GM18907 (cell line): ENCODE measurements around the gene MYO1H.

Experiments
- ATAC-seq: cut with Tn5 transposase; IDR thresholded peaks from one replicate; pipeline ENCODE4 v1.9.1; 2021; ENCODE audit warnings: mild to moderate bottlenecking, moderate library complexity; ENCODE audit not compliant: unreplicated experiment

Gene MYO1H

DNA sequence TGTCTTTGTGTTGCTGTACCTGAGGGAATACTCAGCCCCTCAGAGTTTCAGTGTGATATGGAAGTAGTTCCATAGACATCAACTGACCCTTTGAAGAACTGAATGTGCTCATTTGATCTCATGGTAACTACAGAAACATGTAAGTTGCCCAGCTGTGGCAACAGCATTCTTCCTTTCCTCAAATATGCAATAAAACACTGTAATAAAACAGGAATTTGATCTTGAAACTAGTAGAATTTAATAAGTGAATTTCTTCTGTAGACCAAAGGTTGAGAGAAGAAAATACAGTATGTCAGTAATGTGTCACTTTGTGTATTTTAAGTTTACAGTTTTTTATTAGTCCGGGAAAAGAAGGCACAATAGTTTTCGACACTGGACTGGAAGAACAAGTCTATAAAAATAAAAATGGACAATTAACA, 97.5 kb downstream of the MYO1H start:
- no peak for ATAC-seq

DNA sequence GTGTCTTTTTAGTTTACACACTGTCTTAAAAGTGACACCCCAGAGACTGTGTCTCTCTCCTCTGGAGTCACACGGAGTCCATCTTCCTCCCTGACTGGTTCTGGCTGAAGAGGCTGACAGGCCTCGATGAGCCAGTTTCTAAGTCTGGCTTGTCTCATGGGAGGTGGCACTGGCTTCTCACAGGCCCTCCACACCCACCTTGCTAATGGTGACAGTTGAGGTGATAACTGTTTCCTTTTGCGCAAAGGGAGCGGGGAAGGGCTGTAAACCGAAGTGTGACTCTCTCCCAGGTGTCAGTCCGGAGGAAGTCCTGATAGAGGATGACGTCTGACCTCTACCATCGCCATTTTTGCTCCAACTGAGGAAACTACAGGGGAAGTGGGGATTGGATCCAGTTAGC, 99.2 kb downstream of the MYO1H start:
- no peak for ATAC-seq

DNA sequence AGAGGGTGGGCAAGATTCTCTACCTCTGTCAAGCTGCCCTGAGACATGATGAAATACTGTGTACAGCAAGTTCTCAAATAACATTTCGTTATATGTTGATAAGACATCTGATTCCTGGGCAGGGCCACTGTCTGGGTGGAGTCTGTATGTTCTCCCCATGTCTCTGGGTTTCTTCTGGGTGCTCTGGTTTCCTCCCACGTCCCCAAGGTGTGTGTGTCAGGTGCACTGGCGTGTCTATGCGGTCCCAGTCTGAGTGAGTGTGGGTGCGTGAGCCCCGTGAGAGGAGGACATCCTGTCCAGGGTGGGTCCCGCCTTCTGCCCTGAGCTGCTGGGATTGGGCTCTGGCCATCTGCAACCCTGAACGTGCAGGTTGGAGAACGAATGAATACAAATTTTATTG, 99.8 kb downstream of the MYO1H start:
- no peak for ATAC-seq

DNA sequence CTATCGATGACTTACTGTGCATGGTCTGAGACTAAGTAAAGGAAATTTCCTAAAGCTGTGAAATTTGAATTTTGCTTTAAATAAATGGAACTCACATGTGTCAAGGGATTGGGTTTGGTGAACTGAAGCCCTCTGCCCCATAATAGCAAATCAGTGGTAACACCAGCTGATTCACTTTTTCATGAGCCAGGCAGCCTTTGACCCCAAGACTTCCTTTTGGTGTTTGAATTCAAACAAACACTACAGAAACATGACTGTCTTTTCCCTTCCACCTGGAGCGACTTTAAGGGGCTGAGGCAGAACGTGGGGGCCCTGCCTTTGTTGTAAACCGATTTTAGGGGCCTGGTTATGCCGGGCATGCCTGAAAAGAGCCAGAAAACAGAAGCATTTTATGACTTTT, 100.6 kb downstream of the MYO1H start:
- ATAC-seq: no peak

DNA sequence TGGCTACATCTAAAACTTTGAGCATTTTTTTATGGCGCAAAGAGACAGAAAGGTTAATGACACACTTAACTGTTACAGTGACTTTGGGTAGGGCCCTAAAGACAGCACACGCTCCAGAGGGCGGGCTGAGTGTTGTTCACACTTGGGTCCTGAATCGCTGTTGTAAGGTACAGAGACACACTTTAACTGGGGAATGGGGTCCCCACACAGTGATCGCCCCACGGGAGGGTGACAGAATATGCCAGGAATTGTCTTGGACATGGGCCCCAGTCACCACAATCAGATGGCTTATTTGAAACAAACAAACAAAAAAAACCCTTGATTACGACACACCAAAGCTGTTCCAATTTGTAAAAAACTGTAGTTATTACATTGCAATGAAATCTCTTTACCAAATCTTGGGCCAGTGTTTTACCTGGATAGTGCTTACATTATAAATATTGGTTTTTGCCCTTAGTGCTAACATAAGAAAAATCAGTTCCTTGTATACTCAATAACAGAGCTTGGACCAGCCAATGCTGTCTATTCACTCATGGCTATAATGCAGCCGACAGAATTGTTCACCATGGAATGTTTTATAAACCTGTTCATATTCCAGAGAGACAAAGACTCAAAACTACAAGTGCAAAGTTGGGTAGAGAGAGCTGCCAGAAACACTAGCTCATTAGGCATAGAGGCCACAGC, 101.1 kb downstream of the MYO1H start:
- no peak for ATAC-seq

DNA sequence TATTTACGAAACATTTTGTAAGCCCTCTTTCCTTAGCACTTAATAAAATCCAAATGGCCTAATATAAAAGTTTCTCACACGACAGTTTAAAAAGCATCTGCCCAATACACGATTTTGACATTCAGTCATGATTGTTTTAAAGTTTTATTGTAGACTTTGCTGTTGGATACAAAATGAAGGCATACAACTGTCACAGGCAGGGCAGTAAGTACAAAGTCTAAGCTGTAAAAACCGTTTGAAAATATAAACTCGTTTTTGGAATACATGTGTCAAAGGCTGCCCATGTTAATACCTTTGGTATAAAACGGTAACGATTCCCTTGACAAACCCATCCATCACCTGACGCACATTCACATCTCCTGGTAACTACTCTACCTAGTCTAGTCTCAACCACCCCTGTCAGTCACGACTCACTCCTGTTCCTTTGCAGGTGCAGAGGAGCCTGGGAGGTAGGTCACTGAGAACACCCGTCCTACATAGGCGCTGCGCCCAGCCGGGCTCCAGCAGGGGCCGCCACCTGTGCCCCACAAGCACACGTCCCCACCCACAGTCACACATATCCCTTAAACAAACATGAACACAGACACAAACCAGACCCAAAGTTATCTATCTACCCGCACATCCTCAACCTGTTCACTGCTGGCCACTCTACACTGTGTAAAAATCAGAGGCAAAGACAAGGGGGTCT, 102.3 kb downstream of the MYO1H start:
- no peak for ATAC-seq

DNA sequence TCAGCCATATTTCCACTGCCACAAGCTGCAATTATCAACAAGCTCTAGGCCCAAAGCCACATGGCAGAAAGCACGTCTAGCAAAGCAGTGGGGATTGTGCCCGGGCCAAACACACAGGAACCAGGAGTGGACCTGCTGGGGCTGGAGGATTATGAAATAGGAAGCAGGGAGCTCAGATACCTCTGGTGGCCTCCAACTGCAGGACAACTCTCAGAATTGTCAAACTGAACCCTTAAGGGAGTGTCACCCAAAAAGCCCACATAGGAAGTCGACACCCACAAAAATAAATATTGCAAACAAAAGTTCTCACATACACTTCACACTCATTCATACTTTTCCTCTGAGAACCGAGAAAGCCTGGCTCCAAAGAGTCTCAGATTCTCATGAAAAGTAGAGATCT, 103.3 kb downstream of the MYO1H start:
- ATAC-seq: no peak

DNA sequence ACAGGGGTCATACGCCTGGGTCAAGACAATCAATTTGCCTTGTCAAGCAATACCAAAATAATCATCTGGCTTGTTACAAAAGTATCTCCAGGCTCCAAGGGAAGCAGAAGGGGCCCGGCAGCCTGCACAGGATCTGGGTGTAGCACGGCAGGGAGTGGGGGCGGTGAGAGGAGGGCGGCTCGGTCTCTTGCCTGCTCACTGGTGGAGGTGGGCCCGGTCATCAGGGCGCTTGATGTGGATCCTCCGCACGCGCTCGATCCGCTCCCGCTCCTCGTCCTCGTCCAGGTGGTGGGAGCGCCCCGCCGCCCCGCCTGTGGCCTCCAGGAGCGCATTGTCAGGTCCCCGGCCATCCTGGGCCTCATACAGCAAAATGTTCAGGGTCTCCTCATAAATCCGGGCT, 103.7 kb downstream of the MYO1H start:
- ATAC-seq: no peak

DNA sequence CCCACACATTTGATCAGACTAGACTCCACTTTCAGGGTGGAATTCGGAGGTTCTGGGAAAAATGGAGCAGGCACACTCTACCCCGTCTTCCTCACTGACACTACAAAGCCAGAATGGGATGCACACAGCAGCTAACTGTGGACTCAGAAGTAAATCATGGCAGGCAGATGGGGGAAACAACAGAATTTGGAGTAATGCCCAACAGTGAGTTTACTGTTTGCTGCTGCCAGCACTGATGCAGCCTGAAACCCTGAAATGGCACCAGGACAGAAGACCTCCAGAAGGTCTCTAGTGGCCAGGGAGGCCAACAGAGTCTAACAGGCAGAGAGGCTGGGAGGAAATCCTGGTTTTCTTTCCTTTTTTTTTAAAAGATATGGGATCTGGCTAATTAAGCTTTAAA, 104.8 kb downstream of the MYO1H start:
- no peak for ATAC-seq

DNA sequence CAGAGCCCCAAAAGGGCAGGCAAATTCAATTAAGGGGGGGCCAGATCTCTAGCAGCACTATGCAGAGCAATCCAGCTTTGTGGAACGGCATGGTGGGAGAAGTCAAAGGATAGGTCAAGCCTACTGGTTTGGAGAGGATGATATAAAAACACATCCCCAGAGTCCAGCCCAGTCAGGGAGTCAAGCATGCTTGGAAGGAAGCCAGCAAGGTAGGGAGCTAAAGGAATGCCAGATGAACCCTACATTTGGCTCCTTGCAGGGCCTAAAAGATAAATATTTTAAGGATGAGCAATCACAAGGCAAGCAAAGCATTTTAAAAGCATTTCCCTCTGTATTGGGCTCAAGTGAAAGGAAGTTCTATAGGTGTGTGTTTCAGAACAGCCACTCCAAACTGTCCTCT, 108.0 kb downstream of the MYO1H start:
- no peak for ATAC-seq

DNA sequence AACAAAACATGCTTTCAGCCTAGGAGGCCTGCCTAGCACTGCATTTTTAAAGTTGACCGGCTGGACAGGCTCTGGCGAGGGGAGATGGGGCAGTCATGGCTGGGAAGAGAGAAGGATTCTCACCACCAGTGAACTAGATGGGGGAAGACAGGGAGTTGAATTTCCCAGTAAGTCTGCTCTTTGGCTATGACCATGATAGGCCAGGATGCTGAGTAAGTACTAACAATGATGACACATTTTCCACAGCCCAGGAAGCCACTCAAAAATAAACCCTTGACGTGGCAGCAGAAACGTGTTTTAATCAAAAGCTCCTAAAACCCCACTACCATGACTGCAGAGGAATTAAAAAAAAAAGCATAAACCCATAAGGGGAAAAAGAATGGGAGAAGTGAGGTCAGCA, 110.4 kb downstream of the MYO1H start:
- ATAC-seq: no peak

DNA sequence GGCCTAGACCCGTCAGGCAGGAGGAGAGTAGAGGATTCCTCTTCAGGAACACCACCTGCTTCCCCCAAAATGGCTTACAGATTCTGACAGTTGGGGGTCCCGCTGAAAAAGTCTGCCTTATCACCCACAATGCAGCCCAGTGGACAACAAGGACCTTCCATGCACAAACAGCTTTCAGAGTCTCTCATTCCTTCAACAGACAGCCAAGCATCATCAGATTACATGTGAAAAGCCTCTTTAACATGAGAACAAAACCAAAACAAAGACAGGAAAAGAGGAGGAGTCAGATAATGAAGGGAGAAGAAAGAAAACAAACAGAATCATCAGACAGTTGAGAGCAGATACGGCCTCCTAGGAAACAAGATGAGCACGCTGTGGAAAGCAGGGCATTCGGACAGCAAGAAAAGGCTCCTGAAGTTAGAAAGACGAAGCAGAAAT, 111.1 kb downstream of the MYO1H start:
- no peak for ATAC-seq

DNA sequence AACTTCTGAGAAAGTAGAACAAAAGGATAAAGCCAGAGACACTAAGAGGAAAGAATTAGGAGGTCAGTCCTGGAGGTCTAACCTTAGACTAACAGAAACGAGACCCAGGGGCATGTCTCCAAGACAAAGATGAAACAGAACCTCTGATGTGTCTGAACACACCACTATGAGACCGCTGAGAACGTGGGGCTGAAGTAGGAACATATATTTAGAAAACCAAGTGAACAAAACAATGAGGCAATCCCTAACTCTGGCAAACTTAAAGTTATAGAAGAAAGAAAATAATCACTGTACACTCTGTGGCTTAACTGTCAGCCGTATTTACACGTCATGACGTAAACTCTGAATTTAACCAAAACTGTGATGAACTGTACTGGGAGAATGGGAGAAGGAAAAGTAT, 111.5 kb downstream of the MYO1H start:
- no peak for ATAC-seq

DNA sequence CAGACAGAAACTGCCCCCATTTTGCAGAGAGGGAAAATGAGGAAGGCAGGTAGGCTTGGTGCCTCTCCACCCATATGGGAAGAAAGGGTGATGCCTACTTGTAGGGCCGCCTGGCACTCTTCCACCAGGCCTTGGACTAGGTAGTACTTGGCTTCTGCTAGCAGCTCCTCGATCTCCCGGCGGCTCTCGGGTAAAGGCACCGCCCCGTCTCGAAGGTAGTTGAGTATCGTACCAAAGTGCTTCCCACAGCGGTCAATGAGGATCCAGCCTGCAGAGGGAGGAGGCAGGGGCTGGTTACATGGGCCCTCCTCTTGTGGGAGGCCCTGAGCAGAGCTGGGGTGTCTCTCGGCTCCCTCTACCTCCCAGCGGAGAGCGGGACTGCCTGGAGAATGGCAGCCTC, 112.8 kb downstream of the MYO1H start:
- ATAC-seq: no peak

DNA sequence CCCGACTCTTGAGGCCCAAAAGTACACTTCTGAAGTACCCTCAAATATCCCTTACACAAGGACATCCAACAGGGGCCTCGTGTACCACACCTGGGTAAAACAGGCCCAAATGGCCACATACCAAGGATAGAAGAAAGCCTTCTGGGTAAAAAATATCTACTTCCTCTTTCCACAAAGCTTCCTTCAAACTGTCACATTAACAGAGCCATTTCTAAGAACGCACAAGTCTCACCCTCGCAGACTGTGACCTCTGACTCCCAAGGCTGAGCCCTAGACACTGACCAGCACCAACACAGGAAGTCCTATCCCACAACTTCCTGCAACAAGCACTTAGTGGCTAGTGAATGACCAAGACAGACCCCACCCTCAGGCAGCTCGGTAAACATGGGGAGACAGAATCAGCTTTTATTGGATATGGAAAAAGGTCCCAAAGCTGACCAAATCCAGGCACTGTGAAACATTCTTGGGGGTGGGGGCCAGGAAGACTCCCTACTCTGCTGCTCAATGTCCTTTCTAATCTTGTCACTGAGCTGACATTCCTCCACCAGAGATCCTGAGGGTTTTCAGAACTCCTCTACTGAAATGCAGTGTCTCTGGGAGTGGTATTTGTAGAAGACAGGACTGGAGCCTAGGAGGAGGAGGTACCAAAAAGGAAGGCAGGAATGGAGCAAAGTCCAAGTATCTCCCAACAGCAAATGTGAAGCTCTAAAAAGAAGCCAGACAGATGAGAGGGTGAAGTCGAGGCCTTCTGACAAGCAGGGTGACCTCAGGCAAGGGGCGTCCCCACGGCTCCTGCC, 113.5 kb downstream of the MYO1H start:
- ATAC-seq: no peak

DNA sequence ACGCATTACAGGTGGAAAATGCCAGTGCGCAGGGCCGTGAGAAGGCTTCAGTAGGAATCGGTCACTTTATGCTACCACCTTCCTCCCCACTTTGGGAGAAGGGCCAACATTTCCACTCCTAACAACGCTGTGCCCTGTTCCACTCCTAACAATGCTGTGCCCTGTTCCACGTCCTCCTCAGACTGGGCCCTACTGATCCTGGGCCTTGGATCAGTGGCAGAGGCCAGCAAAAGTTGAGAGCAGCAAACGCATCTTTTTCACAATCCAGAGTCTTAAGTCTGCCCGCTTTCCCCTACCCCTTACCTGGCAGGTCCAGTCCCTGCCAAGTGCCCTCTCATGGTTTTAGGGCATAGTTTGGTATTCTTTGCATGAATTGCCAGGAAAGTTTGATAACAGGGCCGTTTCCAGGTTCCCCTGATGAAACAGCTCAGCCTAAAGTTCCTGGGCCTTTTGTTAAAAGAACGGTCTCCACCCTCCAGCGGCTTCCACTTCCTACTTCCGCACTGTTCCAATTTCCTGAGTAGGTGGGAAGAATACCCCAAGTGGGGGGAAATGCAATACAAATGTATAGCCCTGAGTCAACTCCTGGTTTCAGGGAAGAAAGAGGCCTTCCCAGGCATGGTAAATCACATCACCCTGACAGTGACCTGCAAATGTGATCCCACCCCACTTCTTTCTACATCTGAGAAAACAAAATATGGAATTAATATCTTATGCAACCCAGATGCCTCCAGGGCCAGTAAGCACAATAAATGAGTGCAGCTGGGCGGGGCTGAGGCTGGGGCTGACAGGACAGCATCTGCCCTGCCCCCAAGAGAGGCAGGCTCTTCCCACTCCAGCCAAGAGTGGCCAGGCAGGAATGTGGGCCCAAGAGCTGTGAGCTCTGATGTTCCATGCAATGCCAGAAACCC, 114.4 kb downstream of the MYO1H start:
- ATAC-seq: no peak

DNA sequence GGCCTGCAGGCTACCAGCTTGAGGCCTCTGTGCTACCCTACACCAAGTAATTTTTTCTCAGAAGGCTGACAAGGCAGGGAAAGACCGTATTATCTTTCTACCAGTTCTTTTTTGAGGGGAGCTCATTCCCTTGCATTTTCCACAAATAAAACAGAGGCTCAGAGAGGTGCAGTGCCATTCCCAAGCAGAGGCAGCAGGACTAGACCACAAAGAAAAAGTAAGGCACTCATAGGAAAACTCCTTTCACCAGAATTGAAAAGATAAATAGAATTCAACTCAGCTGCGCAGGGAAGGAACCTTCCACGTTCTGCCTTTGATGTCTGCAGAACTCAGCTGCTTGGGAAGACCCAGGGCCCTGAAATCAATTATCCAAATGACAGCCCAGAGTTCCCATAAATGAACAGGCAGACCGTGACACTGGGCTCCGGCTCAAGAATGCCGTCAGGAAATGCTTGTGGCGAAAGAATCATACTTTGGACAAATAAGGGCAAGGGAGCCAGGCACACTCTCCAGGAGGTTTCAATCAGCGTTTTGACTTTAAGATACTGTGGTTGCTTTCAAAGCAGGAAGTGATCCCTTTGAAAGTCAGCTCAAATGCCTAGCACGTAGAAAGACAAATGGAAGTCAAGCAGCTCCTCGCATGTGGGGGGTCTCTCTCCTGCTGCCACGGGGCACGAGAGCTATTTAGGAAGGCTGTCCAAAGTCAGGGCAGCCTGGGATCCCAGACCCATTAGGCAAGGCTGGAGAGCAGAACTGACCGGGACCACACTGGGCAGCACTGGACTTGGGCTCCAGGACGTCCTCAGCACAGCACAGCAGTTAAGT, 115.4 kb downstream of the MYO1H start:
- ATAC-seq: no peak

DNA sequence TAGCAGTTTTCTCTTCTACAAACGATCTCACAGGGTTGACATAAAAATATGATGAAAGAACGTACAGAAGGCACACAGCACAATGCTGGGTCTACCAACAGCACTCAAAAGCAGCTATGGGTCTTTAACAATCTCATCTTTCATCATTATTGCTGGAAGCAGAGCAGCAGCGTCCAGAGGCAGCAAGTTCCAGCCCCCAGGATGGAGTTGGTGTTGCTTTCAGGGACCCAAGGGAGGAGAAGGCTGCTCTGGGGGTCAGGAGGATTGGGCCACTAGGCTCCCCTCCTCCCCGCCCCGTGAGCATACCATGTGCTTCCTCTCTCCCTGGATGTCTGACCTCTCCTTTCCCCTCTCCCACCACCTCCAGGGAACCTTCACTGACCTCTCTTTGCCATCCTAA, 116.1 kb downstream of the MYO1H start:
- no peak for ATAC-seq

DNA sequence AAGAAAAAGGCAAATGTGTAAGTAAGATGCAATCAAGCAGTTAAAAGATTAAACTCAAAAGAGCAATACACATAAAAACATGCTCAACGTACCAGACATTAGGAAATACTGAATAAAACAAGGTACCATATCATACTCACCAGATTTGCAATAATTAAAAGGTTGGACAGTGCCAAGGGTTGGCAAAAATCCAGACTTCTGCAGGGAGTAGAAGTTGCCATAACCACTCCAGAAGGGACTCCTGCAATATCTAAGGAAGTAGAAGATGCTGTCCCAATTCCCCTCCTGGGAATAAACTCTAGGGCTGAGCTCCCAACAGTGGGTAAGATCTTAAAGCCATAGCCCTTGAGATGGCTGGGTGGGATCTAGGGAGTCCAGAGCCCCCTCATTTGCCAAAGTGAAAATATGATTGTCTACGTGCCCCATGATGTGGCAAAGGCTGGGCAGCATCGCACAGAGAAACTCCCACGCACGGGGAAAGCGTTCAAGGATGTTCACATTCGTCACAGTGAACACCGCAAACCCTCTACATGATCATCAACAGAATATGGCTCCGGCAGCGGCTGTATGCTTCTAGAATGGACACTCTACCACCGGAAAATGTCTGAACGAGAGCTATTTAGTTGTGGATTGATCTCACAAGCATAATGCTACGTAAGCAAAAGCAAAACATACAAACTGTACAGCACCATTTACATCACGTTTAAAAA, 117.1 kb downstream of the MYO1H start:
- ATAC-seq: no peak
